ACHN (cell line): ENCODE measurements around the gene SNRPA1.
"Not testable (repeated sequence)": the region's sequence is repeated elsewhere in the genome, so short reads cannot be mapped to it uniquely, and the experiment has no call there.

Experiments
- DNase-seq: peaks from one replicate; pipeline ENCODE4 v3.0.0-alpha.2; 2015
- in situ Hi-C: cut with HindIII; loops from 2 replicates; pipeline ENCODE4 v1.10.0; 2017; ENCODE audit warnings: low sequenced_read_pairs, low pct_ligation_motif_present, low pct_unique_long_range_greater_than_20kb

The SNRPA1 gene

GRCh38 chr15:101294731-101295606, at the start of gene SNRPA1:
Gene SNRPA1 (minus strand): TSS chr15:101295248. CDS start chr15:101295178, 70 bp downstream.
- in situ Hi-C loops: no loop called here
- DNase-seq: peak; percentile 93

- in situ Hi-C loops: no loop called here
- no peak for DNase-seq
Measured at GRCh38 chr15:101342056-101342455, 47.0 kb upstream of the SNRPA1 start.

GRCh38 chr15:101338502-101339057, 43.5 kb upstream of the SNRPA1 start:
- DNase-seq: no peak
- in situ Hi-C loops: no loop called here

GRCh38 chr15:101337976-101338375, 42.9 kb upstream of the SNRPA1 start:
- no peak for DNase-seq
- in situ Hi-C loops: no loop called here

- in situ Hi-C loops, DNase-seq: not testable (repeated sequence)
Measured at GRCh38 chr15:101333907-101334789, 39.1 kb upstream of the SNRPA1 start.

- in situ Hi-C loops: no loop called here
- no peak for DNase-seq
Measured at GRCh38 chr15:101332061-101332467, 37.0 kb upstream of the SNRPA1 start.

- no peak for DNase-seq
- in situ Hi-C loops: no loop called here
Measured at GRCh38 chr15:101329867-101330380, 34.9 kb upstream of the SNRPA1 start.

GRCh38 chr15:101329309-101329863, 34.3 kb upstream of the SNRPA1 start:
- DNase-seq: no peak
- in situ Hi-C loops: no loop called here

- in situ Hi-C loops: no loop called here
- DNase-seq: no peak
Measured at GRCh38 chr15:101328001-101328400, 33.0 kb upstream of the SNRPA1 start.

GRCh38 chr15:101327147-101327740, 32.2 kb upstream of the SNRPA1 start:
- in situ Hi-C loops: no loop called here
- DNase-seq: no peak

- in situ Hi-C loops: no loop called here
Measured at GRCh38 chr15:101326462-101327146, 31.6 kb upstream of the SNRPA1 start.

GRCh38 chr15:101326026-101326315, 30.9 kb upstream of the SNRPA1 start:
- no peak for DNase-seq
- in situ Hi-C loops: no loop called here

More at GRCh38 chr15:101326462-101327146, 31.6 kb upstream of the SNRPA1 start:
- DNase-seq: no peak

- DNase-seq: no peak
- in situ Hi-C loops: no loop called here
Measured at GRCh38 chr15:101325263-101326025, 30.4 kb upstream of the SNRPA1 start.

GRCh38 chr15:101324524-101325177, 29.6 kb upstream of the SNRPA1 start:
- DNase-seq: no peak
- in situ Hi-C loops: no loop called here

GRCh38 chr15:101323793-101324523, 28.9 kb upstream of the SNRPA1 start:
- no peak for DNase-seq
- in situ Hi-C loops: no loop called here

GRCh38 chr15:101322854-101323477, 27.9 kb upstream of the SNRPA1 start:
- in situ Hi-C loops: no loop called here

More at GRCh38 chr15:101322854-101323477, 27.9 kb upstream of the SNRPA1 start:
- no peak for DNase-seq
